Fibroblast of lung (primary cell): ENCODE measurements around the gene UNC79. TPM values are rescaled to one million over a fixed set of nuclear protein-coding genes. Genes with fewer than 3 reads are reported as not detected.

Source experiments
- DNase-seq, 2 donors: peaks; one replicate each; pipeline versions ENCODE4 v3.0.0 to v3.0.0-alpha.2; 2010; ENCODE audit warnings: low read depth in 2 of 2
- H2AFZ ChIP-seq: 2 replicates; pipeline ENCODE4 v1.5.1; 2012; ENCODE audit warnings: low read length, control low read depth, inconsistent platforms
- H3K27ac ChIP-seq: 2 replicates; pipeline ENCODE4 v1.5.1; 2011; ENCODE audit warnings: low read length, control low read depth; ENCODE audit not compliant: insufficient read depth
- H3K27me3 ChIP-seq: 2 replicates; pipeline ENCODE4 v1.5.1; 2011; ENCODE audit warnings: mild to moderate bottlenecking, low read length; ENCODE audit not compliant: control insufficient read depth, insufficient read depth
- H3K36me3 ChIP-seq: 2 replicates; pipeline ENCODE4 v1.5.1; 2011; ENCODE audit warnings: low read length; ENCODE audit not compliant: control insufficient read depth, insufficient read depth
- H3K4me1 ChIP-seq: 2 replicates; pipeline ENCODE4 v1.5.1; 2011; ENCODE audit warnings: low read length; ENCODE audit not compliant: control insufficient read depth, insufficient read depth; ENCODE audit errors: extremely low read depth
- H3K4me2 ChIP-seq: 2 replicates; pipeline ENCODE4 v1.5.1; 2011; ENCODE audit warnings: low read length, control low read depth; ENCODE audit not compliant: insufficient read depth; ENCODE audit errors: extremely low read depth
- H3K4me3 ChIP-seq, 4 experiments: fragments of 200-600 bp in 1 of 4; sonication (generic) in 1 of 4; replicated peaks in 1 of 4; 2 replicates each; pipeline ENCODE4 v1.5.1; 2011 to 2016; ENCODE audit warnings: low read length in 4 of 4, low read depth in 3 of 4, mild to moderate bottlenecking in 3 of 4, control low read depth in 2 of 4, inconsistent platforms in 1 of 4, mixed read lengths in 1 of 4; ENCODE audit not compliant: insufficient read depth in 1 of 4; ENCODE audit errors: control extremely low read depth in 1 of 4
- H3K79me2 ChIP-seq: 2 replicates; pipeline ENCODE4 v1.5.1; 2012; ENCODE audit warnings: mild to moderate bottlenecking, low read length, inconsistent platforms; ENCODE audit not compliant: control insufficient read depth, insufficient read depth
- H3K9ac ChIP-seq: 2 replicates; pipeline ENCODE4 v1.5.1; 2011; ENCODE audit warnings: mild to moderate bottlenecking, low read length, control low read depth; ENCODE audit not compliant: insufficient read depth
- H3K9me3 ChIP-seq: 2 replicates; pipeline ENCODE4 v1.5.1; 2012; ENCODE audit warnings: low read depth, low read length; ENCODE audit not compliant: control insufficient read depth, insufficient read depth
- H4K20me1 ChIP-seq: 2 replicates; pipeline ENCODE4 v1.5.1; 2011; ENCODE audit warnings: low read length; ENCODE audit not compliant: control insufficient read depth, insufficient read depth; ENCODE audit errors: extremely low read depth
- CTCF ChIP-seq, 2 donors: IDR thresholded peaks in 1 of 2; conservative IDR thresholded peaks in 1 of 2; 1 replicate in 1 of 2; 2 replicates in 1 of 2; pipeline ENCODE4 v1.5.1; 2011 to 2012; ENCODE audit warnings: low read length in 2 of 2, control low read depth in 1 of 2, inconsistent platforms in 1 of 2, low read depth in 1 of 2, mild to moderate bottlenecking in 1 of 2
- EZH2 ChIP-seq: IDR thresholded peaks from 2 replicates; pipeline ENCODE4 v1.5.1; 2012; ENCODE audit warnings: low read length, control low read depth, mild to moderate bottlenecking; ENCODE audit errors: missing control alignments
- polyA plus RNA-seq, 2 donors: library from polyadenylated mRNA; depleted of rRNA in 1 of 2; stranded (reverse) in 1 of 2; unstranded in 1 of 2; fragments of >200 nt; gene quantifications; 2 replicates each; pipeline ENCODE4 v1.2.1, GENCODE V29; 2011 to 2012; ENCODE audit warnings: missing spikeins in 1 of 2
- total RNA-seq: library from RNA; depleted of rRNA; stranded (reverse); fragments of >200 nt; gene quantifications from 2 replicates; pipeline ENCODE4 v1.2.1, GENCODE V29; 2014

UNC79 gene
- total and polyA plus RNA-seq, 2 donors (not counting 1 experiment from before 2014, with no cell fraction given), result 0.02 to 0.17 TPM

DNA sequence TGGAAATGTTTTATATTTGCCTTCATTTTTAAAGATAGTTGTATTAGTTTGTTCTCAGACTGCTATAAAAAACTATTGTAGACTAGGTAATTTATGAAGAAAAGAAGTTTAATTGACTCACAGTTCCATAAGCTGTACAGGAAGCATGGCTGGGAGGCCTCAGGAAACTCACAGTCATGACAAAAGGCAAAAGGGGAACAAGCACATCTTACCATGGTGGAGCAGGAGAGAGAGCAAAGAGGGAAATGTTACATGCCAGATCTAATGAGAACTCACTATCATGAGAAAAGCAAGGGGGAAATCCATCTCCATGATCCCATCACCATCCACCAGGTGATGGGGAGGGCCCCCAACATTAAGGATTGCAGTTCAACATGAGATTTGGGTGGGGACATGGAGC, 35.5 kb upstream of the UNC79 start:
- Histone ChIP-seq H4K20me1 (no peaks in the 10 kb centered on the region), H3K9ac (no peak overlapping the region)
- TF ChIP-seq EZH2 (no peak), CTCF (conservative IDR thresholded peaks at IDR 0.05 in 1 of 2, IDR thresholded peaks at IDR 0.05 in 1 of 2; ENCODE audit: low read depth in 1 of 2, low read length in 2 of 2) (no peak)

GRCh38 chr14:93396456-93396855, 34.3 kb upstream of the UNC79 start:
- no peak for DNase-seq
- Histone ChIP-seq H3K79me2 (no peaks in the 10 kb centered on the region), H3K36me3 (no peaks in the 10 kb centered on the region), H3K4me3 (no peak overlapping the region), H3K9ac (no peak overlapping the region), H3K9me3 (no peaks in the 10 kb centered on the region), H3K4me1 (no peaks in the 10 kb centered on the region), H2AFZ (no peak overlapping the region), H3K4me2 (no peak overlapping the region), H4K20me1 (no peaks in the 10 kb centered on the region), H3K27me3 (no peaks in the 10 kb centered on the region), H3K27ac (no peak overlapping the region)
- TF ChIP-seq CTCF (conservative IDR thresholded peaks at IDR 0.05 in 1 of 2, IDR thresholded peaks at IDR 0.05 in 1 of 2; ENCODE audit: low read depth in 1 of 2, low read length in 2 of 2) (no peak), EZH2 (no peak)

More for the DNA sequence above, 35.5 kb upstream of the UNC79 start:
- Histone ChIP-seq H3K36me3 (no peaks in the 10 kb centered on the region), H3K27me3 (no peaks in the 10 kb centered on the region), H2AFZ (no peak overlapping the region), H3K79me2 (no peaks in the 10 kb centered on the region), H3K4me3 (no peak overlapping the region), H3K27ac (no peak overlapping the region), H3K9me3 (no peaks in the 10 kb centered on the region), H3K4me1 (no peaks in the 10 kb centered on the region), H3K4me2 (no peak overlapping the region)
- DNase-seq, result no peak

GRCh38 chr14:93398491-93398890, 32.2 kb upstream of the UNC79 start:
- no peak for DNase-seq
- no peak overlapping the region for H3K4me2 ChIP-seq
- no peaks in the 10 kb centered on the region for H3K9me3 ChIP-seq
- no peaks in the 10 kb centered on the region for H3K79me2 ChIP-seq
- no peaks in the 10 kb centered on the region for H3K27me3 ChIP-seq
- H4K20me1 ChIP-seq, result no peaks in the 10 kb centered on the region
- H3K9ac ChIP-seq, result no peak overlapping the region
- no peak overlapping the region for H3K4me3 ChIP-seq
- no peaks in the 10 kb centered on the region for H3K4me1 ChIP-seq
- TF ChIP-seq EZH2 (no peak), CTCF (conservative IDR thresholded peaks at IDR 0.05 in 1 of 2, IDR thresholded peaks at IDR 0.05 in 1 of 2; ENCODE audit: low read depth in 1 of 2, low read length in 2 of 2) (no peak)
- H2AFZ ChIP-seq, result no peak overlapping the region
- H3K36me3 ChIP-seq, result no peaks in the 10 kb centered on the region
- no peak overlapping the region for H3K27ac ChIP-seq
